Hindlimb muscle (tissue), 1 donor: ENCODE results near the gene LASP1. TPM values are rescaled to one million over a fixed set of nuclear protein-coding genes. Genes with fewer than 3 reads are reported as not detected.
"Not testable (repeated sequence)": the region's sequence is repeated elsewhere in the genome, so short reads cannot be mapped to it uniquely, and the experiment has no call there.

Experiments used
- DNase-seq: peaks from one replicate; pipeline ENCODE4 v3.0.0-alpha.2; 2013
- polyA plus RNA-seq: library from polyadenylated mRNA; unstranded; fragments of 120-200 nt; gene quantifications from one replicate; pipeline ENCODE4 v1.2.1, GENCODE V29; 2013; ENCODE audit not compliant: insufficient read length

LASP1 gene
- polyA plus RNA-seq = 74.6 TPM

GRCh38 chr17:38869526-38870258, at the start of gene LASP1:
LASP1 (plus strand) TSS chr17:38870058; CDS start chr17:38870190, 132 bp downstream.
- DNase-seq = peak; percentile 94

DNA sequence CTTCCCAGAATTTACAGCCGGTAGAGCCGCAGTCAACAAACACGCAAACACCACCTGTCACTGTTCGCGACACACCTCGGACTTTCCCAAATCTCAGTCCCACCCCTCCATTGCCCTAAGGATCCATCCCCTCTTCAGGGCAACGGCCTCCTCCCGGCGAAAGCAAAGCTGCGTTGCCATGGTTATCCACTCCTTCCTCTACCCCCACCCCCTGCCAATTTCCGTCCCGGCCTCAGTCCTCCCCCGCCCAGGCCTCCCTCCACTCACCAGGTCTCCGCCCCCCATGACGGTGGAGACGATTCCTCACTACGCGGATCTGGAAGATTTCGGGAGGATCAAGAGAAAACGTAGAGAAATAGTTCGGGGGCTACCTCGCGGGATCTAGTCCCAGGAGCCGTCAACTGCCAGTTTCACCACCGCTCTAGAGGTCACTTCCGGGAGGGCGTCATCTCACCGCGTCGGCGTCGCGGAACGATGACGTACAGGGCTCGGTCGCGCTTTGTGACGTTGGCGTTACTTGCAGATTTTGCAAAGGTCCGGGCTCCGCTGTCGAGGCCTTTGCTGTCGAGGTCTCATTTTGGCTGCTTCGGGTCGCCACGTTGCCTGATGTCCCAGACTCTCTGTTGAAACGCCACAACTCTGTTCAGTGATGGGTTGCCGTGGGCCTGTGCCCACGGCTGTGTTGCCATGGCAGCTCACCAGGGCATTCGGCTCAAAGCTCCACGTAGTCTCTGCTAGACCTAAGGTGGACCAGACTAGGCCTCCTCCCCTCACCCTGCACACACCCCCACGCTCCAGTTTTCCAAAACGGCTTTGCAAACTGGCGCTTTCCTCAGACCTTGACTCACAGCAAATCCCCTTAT, 44.7 kb upstream of the LASP1 start, which contains the start of gene CWC25:
Gene CWC25 (minus strand): TSS at position 423 of the 863 bp plus-strand sequence. CDS start 138 bp downstream, at position 285.
- peak; percentile 98 for DNase-seq

- DNase-seq = no peak
These were observed 44.1 kb upstream of the LASP1 start for GRCh38 chr17:38825762-38826247.

DNA sequence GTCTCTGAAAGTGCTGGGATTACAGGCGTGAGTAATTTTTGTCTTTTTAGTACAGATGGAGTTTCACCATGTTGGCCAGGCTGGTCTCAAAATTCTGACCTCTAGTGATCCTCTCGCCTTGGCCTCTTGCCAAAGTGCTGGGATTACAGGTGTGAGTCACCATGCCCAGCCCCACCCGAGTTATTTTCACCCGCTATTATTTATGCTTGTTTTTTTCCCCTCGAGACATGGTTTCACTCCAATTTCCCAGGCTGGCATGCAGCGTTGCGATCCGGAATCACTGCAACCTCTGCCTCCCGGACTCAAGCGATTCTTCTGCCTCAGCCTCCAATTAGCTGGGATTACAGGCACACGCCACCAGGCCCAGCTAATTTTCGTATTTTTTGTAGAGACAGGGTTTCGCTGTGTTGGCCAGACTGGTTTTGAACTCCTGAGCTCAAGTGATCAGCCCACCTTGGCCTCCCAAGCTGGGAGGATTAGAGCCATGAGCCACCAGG, 25.5 kb upstream of the LASP1 start:
- no peak for DNase-seq

GRCh38 chr17:38848557-38848891, 21.3 kb upstream of the LASP1 start:
- DNase-seq = no peak

DNA sequence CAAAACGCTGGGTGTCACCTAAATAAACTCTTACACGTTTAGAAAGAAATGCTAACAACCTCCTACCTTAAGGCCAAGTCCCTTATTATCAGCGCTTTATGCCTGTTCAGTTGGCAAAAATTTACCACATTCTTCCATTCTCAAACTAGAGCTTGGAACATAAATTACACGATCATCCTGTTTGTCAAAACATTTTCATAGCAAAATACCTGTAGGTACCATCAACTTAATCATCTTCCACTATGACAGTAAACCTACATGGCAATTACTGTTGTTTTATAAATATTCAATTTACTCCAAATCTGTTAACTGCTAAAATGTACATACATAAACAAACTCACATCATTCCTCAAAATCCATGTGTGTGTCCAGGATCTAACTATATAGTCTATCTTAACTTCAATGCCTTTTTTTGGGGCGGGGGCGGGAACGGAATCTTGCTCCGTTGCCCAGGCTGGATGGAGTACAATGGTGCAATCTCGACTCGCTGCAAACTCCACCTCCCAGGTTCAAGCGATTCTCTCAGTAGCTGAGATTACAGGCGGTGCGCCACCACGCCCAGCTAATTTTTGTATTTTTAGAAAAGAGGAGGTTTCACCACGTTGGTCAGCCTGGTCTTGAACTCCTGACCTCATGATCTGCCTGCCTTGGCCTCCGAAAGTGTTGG, 20.8 kb upstream of the LASP1 start:
- no peak for DNase-seq

- no peak for DNase-seq
These were observed 19.5 kb upstream of the LASP1 start for GRCh38 chr17:38850374-38850773.

GRCh38 chr17:38851434-38851833, 18.4 kb upstream of the LASP1 start:
- DNase-seq = no peak

- DNase-seq = no peak
These were observed 17.0 kb upstream of the LASP1 start for GRCh38 chr17:38852771-38853291.

DNA sequence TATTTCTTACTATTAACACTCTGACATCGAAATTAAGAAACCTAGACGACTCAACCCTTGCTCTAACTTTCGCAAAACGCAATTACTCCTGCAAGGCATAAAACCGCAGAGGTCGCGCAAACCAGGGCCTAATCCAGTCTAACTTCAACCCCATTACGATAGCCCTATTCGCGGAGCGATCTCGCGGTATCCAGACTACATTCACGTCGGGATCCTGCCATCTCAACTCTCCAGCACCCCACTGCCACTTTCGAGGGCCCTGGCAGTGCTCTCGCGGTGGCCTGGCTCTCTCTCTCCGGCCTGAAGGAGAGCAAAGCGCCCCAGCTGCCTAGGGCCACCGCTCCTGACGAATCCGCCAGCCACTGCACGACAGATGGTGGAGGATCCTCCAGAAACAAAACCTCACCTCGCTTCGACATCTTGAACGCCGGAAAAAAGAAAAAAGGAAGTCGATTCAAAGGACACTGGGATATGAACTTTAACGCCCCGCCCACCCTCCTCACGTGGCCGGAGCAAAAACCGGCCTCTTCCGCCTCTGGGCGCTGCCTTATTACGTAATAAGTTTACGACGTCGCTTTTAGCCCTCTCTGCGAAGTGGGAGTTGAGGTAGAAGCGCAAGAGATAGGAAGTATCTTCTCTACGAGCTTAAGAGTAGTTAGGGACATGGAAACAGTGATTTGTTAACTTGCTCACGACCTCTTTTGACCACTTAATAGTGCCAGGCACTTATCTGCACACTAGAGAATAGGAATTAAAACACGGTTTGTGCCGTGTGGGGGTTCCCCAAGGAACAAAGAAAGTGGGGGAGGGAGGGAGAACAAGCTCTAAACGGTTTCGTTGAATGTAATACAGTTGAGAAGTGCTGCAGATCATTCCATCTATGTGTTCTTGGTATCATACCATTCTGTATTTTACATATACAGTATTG, 16.3 kb upstream of the LASP1 start, which contains the start of gene RPL23:
Gene RPL23 (minus strand): TSS at position 430 of the 928 bp plus-strand sequence. CDS start 11 bp downstream, at position 419.
- DNase-seq = peak; percentile 98

- not testable (repeated sequence) for DNase-seq
These were observed 14.7 kb upstream of the LASP1 start for GRCh38 chr17:38855101-38855714.

DNA sequence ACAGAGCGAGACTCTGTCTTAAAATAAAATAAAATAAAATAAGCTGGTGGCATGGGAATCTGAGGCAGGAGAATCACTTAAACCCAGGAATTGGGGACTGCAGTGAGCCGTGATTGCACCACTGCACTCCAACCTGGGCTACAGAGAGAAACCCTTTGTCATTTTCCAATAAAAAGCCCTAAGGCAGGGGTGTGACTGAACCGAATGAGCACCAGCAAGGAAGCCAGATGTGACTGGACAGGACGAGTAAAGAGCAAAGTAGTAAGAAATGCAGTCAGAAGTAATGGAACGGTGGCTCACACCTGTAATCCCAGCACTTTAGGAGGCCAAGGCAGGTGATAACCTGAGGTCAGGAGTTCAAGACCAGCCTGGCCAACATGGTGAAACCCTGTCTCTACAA, 12.6 kb upstream of the LASP1 start:
- DNase-seq = no peak

DNA sequence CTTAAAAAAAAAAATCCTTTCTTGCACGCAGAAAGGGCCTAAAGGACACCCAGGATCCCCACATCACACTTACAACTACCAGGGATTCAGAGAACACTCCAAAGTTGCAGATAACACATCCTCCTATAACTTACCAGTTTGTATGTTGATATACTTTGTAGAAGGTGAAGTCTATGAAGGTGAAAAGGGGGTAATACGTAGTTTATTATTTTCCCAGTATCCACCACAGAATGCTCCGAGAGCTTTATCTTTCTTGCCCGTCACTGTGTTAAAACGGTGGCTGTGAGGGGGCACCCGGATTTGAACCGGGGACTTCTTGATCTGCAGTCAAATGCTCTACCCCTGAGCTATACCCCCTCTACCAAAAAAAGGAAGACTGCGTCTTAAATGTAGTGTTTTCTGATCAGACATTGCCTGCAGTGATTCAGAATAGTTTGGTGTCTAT, 8.4 kb upstream of the LASP1 start:
- DNase-seq = no peak

- no peak for DNase-seq
These were observed 5.0 kb upstream of the LASP1 start for GRCh38 chr17:38864636-38865398.

DNA sequence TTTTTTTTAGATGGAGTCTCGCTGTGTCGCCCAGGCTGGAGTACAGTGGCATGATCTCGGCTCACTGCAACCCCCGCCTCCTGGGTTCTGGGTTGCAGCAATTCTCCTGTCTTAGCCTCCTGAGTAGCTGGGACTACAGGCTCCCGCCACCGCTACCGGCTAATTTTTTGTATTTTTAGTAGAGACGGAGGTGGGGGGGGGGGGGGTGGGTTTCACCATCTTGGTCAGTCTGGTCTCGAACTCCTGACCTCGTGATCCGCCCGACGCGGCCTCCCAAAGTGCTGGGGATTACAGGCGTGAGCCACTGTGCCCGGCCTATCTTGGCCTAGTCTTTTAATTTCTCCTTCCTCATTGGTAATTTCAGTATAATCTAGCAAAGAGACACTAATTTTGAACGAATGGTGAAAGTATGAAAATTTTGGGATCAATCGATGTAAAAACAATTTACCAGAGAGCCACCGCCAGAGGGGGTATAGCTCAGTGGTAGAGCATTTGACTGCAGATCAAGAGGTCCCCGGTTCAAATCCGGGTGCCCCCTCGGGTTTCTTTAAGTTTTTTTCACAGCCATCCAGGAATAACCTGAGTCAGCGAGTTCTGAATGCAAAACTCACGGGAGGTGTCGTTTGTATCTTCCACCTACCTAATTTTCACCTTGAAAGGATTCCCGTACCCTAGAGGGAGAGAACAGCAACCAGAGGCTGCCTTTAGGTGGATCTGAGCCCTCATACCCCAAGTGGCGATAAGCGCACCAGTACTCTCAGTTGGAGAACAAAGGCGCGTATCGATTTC, 2.5 kb upstream of the LASP1 start:
- DNase-seq = peak; percentile 41

GRCh38 chr17:38867968-38868816, 1.7 kb upstream of the LASP1 start:
- peak; percentile 45 for DNase-seq

DNA sequence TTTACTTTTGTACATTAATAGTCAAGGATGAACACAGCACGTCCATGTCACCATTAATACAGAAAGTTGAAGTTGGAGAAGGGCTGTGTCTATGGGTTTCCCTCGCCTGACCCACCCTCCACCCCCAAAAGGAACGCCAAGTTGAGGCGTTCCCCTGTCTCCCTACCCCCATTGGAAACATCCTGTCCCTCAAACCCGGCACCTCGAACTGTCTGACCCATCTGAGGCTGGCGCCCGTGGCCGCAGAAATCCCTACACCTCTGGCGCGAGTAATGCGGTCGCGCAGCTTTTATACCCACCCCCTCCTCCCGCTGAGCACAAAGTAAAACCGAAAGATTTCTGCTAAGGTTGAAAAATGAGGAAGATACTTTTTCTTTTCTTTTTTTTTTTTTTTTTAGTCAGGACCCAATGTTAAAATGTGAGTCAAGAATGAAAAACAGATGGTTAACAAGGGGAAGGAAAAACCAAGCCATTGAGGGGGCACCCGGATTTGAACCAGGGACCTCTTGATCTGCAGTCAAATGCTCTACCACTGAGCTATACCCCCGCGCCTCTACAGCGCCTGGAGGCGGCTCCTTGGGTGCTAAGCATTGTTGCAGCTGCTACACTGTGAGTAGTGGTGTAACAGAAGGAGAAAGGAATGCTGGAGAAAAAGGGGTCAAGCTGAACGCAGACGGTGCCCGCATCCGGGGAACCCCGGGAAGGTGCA, 887 bp upstream of the LASP1 start:
- DNase-seq = peak; percentile 94
